Measurements from ENCODE around the gene SEC24D.
"Not testable (repeated sequence)": the region's sequence is repeated elsewhere in the genome, so short reads cannot be mapped to it uniquely, and the experiment has no call there.

Gene SEC24D

DNA sequence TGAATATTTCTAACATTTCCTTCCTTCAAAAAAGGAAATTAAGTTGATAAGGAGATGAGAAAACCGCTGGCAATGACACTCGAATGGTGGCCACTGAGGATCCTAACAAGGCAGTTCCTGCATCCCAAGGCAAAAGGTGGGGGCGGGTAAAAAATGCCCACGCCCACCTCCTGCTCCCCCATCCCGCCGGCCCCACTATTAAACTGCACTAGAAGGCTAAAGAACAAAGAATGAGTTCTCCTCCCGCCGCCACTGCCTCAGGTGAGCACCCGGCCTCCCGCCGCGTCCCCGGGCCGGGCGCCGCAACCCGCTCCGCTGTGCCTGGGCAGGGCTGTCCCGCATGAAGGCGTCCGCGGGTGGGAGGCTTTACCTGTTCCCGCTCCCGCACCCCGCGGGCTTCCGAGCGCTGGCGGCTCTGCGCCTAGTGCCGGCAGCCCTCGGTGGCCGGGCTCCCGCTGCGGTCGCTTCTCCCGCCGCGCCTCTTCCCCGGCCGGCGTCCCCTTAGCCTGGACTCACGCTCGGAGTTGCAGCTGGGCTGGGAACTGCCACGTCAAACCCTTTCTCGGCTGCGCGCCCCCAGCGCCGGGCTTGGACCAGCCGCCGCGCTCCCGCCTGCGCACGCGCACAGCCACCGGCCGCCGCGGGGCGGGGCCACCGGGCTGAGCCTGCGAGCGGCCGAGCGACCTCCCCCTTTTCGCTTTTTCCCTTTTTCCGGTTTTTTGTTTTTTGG is at the start of gene SEC24D:
Gene SEC24D (minus strand): TSS at position 556 of the 730 bp plus-strand sequence. CDS start 2,430 bp downstream, outside the sequence.
- peak; percentile 88 for DNase-seq (ENCODE audit: low read depth)

GRCh38 chr4:118884716-118885115 is 48.8 kb upstream of the SEC24D start:
- no peak for DNase-seq (ENCODE audit: low read depth)

DNA sequence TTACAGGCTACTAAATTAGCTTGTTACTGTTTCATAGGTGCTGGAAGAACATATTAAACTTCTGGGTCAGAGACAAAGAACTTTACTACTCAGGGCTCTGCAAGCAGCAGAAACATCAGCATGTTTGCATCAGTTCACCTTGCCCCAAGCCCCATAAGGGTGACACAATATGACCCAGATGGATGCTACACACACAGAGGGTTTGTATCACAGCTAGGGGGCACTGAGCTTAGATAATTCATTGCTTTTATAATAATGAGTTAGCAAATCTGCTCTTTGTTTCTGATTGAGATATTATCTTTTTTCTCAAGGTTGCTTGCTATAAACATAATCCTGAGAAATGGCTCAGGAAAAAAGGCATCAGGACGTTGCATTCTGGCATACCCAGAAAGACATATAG is 47.9 kb upstream of the SEC24D start:
- DNase-seq (ENCODE audit: low read depth): no peak

DNA sequence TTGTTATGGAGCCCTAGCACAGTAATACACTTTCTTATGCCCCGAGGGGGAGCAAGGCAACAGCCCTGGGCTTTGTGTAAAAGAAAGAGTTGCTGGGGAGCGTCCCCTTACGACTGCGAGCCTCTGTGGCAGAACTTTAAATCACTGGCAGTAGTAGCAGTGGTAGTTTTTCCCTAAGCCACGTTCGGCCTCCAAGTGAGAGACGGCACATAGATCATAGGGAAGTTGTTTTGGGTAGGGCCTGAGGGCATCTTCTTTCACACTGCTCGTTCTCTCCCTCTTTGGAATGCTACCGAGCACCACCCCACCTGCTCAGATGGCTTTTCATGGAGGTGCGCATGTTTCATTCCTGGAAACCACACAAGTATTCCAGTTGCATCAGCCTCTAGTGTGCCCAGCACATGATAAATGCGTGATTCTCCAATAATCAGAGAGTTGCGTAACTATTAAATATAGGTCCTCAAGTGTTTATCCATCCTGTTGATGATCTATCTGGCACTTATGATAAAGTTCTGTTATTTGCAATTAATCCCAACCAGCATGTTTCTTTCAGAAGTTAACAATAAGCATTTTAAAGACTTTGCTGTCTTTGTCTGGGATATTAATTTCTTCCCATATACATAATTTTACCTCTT is 45.7 kb upstream of the SEC24D start:
- no peak for DNase-seq (ENCODE audit: low read depth)

DNA sequence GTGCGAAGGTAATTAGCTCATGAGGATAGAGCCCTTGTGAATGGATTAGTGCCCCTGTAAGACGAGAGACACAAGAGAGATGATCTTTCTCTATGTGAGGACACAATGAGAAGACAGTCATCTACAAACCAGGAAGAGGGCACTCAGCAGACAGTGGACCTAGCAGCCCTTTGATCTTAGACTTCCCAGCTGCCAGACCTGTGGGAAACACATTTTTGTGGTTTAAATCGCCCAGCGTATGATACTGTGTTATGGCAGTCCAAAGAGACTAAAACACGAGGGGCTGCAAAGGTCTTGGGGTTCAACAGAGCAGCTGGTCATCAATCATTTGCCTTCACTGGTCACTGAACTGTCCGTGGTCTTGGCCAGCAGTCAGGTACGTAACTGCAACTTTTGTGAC is 43.5 kb upstream of the SEC24D start:
- no peak for DNase-seq (ENCODE audit: low read depth)

DNA sequence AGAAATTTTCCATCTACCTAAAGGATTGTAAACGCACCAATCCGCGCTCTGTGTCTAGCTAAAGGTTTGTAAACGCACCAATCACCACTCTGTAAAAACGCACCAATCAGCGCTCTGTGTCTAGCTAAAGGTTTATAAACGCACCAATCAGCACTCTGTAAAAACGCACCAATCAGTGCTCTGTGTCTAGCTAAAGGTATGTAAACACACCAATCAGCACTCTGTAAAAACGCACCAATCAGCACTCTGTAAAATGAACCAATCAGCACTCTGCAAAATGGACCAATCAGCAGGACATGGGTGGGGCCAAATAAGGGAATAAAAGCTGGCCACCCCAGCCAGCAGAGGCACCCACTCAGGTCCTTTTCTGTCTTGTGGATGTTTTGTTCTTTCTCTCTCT is 42.6 kb upstream of the SEC24D start:
- not testable (repeated sequence) for DNase-seq (ENCODE audit: low read depth)

- DNase-seq (ENCODE audit: low read depth): no peak
Observed at GRCh38 chr4:118877797-118878196, 41.9 kb upstream of the SEC24D start.

- no peak for DNase-seq (ENCODE audit: low read depth)
Observed at GRCh38 chr4:118872181-118872580, 36.3 kb upstream of the SEC24D start.

- no peak for DNase-seq (ENCODE audit: low read depth)
Observed at GRCh38 chr4:118869808-118870342, 33.9 kb upstream of the SEC24D start.

- DNase-seq (ENCODE audit: low read depth): no peak
Observed at GRCh38 chr4:118867311-118868067, 31.6 kb upstream of the SEC24D start.

GRCh38 chr4:118866442-118866841 is 30.5 kb upstream of the SEC24D start:
- DNase-seq (ENCODE audit: low read depth): no peak

DNA sequence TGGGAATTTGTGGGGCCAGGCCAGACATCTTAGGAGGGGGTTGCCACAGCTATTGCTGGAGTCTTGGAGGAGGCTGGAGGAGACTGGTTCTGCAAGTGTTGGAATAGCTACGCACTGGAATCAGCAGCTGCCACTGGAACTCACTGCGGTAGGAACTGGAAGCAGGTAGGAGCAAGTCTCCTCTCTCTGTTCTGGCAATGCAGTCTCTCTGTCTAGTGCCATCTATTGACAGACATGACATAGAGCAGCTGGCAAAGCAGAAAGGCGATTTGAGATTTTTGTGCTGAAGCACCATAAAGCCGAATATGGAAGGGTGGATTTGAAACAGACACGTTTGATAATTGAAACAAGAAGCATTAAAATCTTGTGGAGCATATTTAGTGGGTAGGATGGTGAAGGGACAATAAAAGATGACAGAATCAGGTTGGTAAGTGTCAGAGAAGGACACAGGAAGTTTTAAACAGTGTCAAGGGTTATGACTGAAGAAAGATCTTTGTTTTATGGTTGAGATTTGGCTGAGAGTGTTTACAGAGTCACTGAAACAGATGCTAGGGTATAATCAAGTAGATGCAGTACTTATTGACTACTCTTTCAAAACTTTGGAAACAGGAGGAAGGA is 29.3 kb upstream of the SEC24D start:
- no peak for DNase-seq (ENCODE audit: low read depth)

- no peak for DNase-seq (ENCODE audit: low read depth)
Observed at GRCh38 chr4:118858779-118859178, 22.9 kb upstream of the SEC24D start.

GRCh38 chr4:118857760-118858159 is 21.8 kb upstream of the SEC24D start:
- DNase-seq (ENCODE audit: low read depth): no peak

- DNase-seq (ENCODE audit: low read depth): no peak
Observed at GRCh38 chr4:118850488-118851173, 14.7 kb upstream of the SEC24D start.

- DNase-seq (ENCODE audit: low read depth): no peak
Observed at GRCh38 chr4:118849867-118850487, 14.1 kb upstream of the SEC24D start.

DNA sequence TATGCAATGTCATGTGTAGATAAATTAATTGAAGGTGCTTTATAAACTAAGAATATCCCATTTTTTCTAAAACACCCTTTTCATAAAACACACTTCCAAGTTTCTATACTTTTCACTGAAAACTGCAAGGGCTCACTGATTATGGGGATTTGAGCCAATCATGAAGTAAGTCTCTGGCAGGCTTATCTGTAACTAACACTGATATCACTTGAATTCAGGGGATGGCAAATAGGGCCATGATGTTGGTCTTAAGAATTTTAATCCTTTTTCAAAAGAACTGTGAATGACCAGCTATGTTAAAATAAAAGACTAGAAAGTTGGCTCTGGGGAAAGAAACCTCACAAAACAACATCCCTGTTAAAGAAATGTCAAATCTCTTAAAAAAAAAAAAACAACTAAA is 13.0 kb upstream of the SEC24D start:
- DNase-seq (ENCODE audit: low read depth): no peak

- no peak for DNase-seq (ENCODE audit: low read depth)
Observed at GRCh38 chr4:118848242-118848641, 12.3 kb upstream of the SEC24D start.

GRCh38 chr4:118846979-118847378 is 11.1 kb upstream of the SEC24D start:
- DNase-seq (ENCODE audit: low read depth): no peak

- no peak for DNase-seq (ENCODE audit: low read depth)
Observed at GRCh38 chr4:118845552-118846050, 9.7 kb upstream of the SEC24D start.

DNA sequence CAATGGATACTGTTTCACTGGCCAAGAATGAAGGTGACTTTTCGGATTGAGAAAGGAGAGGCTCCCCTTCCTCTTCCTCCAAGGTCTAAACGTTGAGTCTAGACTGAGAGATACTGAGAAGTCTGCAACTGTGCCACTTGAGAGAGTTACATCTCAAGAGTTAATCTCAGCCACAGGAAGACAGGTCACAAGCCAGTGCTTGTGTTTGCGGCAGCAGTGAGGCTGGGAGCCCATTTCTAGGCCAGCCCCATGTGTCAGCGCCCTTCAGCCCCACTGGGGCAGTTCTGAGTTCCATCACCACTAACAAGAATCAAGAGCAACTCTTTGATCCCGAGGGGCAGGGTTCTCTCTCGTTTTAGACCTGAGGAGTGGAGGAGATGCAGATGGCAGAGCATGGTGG is 7.3 kb upstream of the SEC24D start:
- no peak for DNase-seq (ENCODE audit: low read depth)

Data from activated T-cell treated with anti-CD3 and anti-CD28 coated beads for 48 hours (primary cell).